ENCODE measurements around the gene PTPN3.

The PTPN3 gene

GRCh38 chr9:109500421-109500974 is 2.4 kb upstream of the PTPN3 start:
- no peak for FAIRE-seq

- no peak for FAIRE-seq
Observed at GRCh38 chr9:109499631-109500410, 1.7 kb upstream of the PTPN3 start.

- no peak for FAIRE-seq
Observed at GRCh38 chr9:109499093-109499630, 1.1 kb upstream of the PTPN3 start.

GRCh38 chr9:109497226-109498153 is 617 bp downstream of the PTPN3 start:
- FAIRE-seq = no peak

- FAIRE-seq = no peak
Observed at GRCh38 chr9:109496841-109497225, 1.3 kb downstream of the PTPN3 start.

- FAIRE-seq = no peak
Observed at GRCh38 chr9:109496218-109496617, 1.9 kb downstream of the PTPN3 start.

GRCh38 chr9:109493648-109494047 is 4.5 kb downstream of the PTPN3 start:
- no peak for FAIRE-seq

GRCh38 chr9:109491590-109491989 is 6.5 kb downstream of the PTPN3 start:
- no peak for FAIRE-seq

GRCh38 chr9:109488791-109489492 is 9.2 kb downstream of the PTPN3 start:
- FAIRE-seq = no peak

- FAIRE-seq = no peak
Observed at GRCh38 chr9:109488351-109488750, 9.8 kb downstream of the PTPN3 start.

GRCh38 chr9:109487247-109487646 is 10.9 kb downstream of the PTPN3 start:
- FAIRE-seq = no peak

- no peak for FAIRE-seq
Observed at GRCh38 chr9:109483744-109484429, 14.2 kb downstream of the PTPN3 start.

GRCh38 chr9:109482391-109482916 is 15.7 kb downstream of the PTPN3 start:
- no peak for FAIRE-seq

GRCh38 chr9:109481856-109482255 is 16.3 kb downstream of the PTPN3 start:
- no peak for FAIRE-seq

GRCh38 chr9:109479822-109480221 is 18.3 kb downstream of the PTPN3 start:
- no peak for FAIRE-seq

GRCh38 chr9:109478665-109479380 is 19.3 kb downstream of the PTPN3 start:
- no peak for FAIRE-seq

- FAIRE-seq = no peak
Observed at GRCh38 chr9:109478051-109478563, 20.0 kb downstream of the PTPN3 start.

GRCh38 chr9:109477258-109478050 is 20.7 kb downstream of the PTPN3 start:
- FAIRE-seq = no peak

GRCh38 chr9:109476642-109477257 is 21.4 kb downstream of the PTPN3 start:
- no peak for FAIRE-seq

- no peak for FAIRE-seq
Observed at GRCh38 chr9:109475526-109475925, 22.6 kb downstream of the PTPN3 start.
